DMS53 treated with DMSO at 0.1 percent for 48 hours (cell line): ENCODE data around the gene PITHD1.
A peak's percentile ranks its signal among the peaks of the same experiment; 100 is the strongest.
"Not testable (repeated sequence)": the region's sequence is repeated elsewhere in the genome, so short reads cannot be mapped to it uniquely, and the experiment has no call there.

Source experiments
- DNase-seq: peaks from one replicate; lab custom pipeline; 2025; ENCODE audit not compliant: unreplicated experiment; lab: John Stamatoyannopoulos, UW

Gene PITHD1

DNA sequence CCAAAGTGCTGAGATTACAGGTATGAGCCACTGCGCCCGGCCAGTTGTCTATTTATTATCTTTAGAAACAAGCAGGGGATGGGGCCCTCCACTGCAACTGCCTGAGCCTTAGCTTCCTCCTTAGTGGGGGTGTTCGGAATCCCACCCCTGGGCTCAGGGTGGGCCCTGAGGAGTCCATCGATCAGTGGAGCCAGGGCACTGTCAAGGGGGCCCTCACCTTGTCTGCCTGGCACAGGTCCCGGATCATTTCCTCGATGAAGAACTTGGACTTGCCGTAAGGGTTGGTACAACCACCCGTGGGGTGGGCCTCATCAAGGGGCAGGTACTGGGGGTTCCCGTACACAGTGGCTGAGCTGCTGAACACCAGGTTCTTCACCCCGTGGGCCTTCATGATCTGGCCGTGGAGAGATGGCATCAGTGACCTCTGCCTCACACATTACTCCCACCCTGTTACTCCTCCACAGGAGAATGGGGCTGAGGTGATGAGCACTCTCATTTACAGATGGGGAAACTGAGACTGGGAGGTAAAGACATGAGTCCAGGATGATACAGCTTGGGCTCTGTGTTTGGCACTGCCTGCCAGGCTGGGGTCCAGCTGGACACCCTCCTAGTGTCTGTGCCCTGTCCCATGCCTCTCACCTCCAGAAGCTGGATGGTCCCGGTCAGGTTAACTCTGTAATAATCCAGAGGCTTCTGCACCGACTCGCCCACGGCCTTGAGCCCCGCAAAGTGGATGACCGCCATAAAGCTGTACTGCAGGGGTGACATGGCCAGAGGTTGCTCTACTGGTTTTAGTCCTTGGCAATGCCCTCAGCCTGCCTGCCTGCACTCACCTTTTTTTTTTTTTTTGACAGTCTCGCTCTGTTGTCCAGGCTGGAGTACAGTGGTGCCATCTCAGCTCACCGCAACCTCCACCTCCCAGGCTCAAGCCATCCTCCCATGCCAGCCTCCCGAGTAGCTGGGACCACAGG is 19.5 kb downstream of the PITHD1 start:
- DNase-seq = no peak

GRCh38 chr1:23798662-23799142 is 20.5 kb downstream of the PITHD1 start:
- DNase-seq = no peak

DNA sequence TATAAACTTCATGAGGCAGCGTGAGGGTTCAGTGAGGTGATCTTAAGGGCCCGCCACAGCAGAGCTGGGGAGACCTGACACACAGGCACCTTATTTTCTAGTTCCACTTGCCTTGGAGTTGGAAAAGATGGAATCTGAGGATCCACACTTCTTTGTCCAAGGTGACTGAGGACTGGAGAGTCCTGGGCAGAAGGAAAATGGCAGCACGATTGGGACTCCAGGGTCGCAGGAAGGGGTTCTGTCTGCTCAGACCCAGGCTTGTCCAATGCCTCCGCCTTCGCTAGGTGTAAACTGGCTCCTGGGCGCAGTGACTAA is 21.0 kb downstream of the PITHD1 start:
- DNase-seq = no peak

DNA sequence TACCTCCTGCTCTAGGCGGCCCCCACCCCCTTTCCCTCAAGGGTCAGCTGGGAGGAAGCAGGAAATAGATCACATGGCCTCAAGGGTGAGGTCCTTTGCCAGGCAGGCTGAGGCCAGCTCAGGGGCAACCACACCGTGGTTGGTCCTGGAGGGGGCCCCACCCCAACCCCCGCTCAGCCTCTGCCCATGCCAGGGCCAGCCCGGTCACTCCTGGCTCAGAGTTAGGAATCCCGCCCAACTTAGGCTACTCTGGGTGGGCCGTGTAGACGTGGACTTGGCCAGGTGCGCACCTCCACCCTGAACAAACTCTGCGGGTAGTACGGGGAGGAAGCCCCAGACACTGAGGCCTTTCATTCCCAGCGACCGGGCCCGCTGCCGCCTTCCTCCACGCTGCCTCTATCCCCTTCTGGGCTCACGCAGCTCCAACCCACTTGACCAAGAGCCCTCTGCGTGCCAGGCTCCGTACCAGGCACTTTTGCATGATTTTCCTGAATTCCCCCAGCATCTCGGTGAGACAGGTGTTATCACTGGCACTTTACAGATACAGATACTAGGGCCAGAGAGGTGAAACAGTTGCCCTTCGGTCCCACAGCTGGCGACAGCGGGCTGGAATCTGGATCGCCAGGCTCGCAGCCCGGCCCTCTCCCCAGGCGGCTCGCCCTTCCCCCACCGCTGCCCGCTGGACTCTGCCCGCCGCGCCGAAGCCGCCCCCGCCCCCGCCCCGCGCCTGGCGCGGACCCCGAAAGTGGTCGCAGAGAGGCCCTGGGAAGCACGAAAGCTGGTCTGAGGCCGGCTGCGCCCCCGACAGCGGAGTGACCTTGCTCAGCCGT is 21.6 kb downstream of the PITHD1 start:
- peak; percentile 91 for DNase-seq

DNA sequence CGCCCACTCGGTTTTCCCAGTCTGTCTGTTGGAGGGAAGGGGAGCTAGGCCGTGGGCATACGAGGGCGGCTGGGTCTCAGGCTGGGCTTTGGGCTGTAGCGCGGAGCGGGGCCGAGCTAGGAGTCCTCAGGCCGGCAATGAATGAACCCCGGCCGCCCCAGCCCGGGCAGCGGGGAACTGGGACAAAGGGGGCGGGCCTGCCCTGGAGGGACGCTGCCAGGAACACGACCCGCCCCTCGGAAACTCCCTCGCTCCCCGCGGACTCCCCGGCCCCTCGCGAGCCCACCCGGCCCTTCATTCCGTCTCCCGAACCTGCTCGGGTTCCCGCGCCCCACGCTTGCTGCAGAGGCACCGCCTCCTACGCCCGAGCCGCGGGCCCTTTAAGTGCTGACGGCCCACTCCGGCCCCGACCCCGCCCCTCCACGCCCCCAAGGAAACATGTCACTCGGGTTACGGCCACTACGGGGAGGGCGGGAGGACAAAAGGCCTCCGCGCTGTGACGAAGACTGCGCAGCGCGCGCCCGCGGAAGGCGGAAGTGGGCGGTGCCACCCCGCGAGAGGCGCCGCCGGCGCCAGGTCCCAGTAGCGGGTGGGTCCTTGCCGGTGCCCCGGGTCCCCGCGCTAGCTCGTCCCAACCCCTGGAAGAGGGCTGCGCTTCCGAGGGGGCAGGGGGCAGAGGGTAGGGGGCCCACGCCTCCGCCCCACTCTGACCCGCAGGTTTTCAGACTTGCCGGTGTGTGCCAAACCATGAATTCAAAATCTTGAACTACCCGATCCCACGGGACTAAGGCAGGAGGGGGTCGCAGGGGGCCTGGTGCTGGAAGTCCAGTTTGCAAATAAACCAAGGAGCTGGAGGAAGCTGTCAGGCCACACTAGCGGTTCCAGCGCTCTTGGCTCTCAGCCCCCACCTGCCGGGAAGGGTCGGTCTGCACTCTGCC is 22.5 kb downstream of the PITHD1 start, which contains the start of gene GALE:
TSS of gene GALE (minus strand) at position 355 of the 938 bp plus-strand sequence. CDS start 1,747 bp downstream, outside the sequence.
- peak; percentile 86 for DNase-seq

DNA sequence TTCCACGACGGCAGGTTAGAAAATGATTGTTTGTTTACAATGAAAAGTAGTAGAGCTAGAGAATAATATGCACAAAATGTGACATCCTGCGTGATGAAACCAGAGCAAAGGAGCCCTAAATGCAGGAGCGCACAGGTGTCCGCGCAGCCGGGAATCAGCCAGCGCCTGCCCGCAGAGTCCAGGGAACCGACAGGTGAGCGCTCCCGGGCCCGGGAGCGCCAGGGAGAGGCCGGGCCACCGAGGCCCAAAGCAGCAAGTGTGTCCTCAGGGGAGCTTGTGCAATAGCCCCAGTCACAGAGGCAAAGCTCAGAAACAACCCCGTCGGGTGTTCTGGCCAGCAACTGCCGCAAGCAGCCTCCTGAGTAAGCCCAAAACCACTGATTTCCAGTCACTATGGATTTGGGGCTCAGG is 23.1 kb downstream of the PITHD1 start:
- no peak for DNase-seq

GRCh38 chr1:23801876-23802275 is 23.7 kb downstream of the PITHD1 start:
- DNase-seq = no peak

DNA sequence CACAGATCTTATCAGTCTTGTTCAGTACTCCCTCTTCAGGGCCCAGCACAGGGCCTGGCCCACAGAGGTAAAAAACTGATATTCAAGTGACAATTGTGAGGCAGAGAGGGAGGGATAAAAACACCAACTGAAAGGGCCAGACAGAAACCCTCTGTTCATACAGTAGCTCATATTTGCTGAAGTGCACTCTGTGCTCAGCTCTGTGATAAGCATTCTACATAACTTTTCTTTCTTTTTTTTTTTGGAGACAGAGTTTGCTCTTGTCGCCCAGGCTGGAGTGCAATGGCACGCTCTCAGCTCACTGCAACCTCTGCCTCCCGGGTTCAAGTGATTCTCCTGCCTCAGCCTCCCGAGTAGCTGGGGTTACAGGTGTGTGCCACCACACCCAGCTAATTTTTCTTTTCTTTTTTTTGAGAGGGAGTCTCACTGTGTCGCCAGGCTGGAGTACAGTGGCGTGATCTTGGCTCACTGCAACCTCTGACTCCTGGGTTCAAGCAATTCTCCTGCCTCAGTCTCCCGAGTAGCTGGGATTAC is 24.7 kb downstream of the PITHD1 start:
- DNase-seq = not testable (repeated sequence)

DNA sequence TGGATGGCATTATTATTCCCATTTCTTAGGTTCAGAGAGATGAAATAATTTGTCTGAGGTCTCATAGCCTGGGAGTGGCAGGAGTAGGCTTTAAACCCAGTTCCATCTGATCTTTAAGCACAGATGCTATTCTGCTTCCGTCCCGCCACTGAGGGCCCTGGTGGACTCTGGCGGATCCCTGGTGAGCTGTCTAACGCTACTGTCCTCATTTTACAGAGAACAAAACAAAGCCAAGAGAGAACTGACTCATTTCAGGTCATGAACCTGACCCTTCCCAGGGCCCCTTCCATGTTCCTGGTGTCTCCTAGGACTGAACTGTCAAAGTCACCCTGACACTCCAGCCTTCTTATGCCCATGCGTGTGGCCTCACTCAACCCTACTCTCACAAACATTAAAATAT is 25.5 kb downstream of the PITHD1 start:
- DNase-seq = no peak

DNA sequence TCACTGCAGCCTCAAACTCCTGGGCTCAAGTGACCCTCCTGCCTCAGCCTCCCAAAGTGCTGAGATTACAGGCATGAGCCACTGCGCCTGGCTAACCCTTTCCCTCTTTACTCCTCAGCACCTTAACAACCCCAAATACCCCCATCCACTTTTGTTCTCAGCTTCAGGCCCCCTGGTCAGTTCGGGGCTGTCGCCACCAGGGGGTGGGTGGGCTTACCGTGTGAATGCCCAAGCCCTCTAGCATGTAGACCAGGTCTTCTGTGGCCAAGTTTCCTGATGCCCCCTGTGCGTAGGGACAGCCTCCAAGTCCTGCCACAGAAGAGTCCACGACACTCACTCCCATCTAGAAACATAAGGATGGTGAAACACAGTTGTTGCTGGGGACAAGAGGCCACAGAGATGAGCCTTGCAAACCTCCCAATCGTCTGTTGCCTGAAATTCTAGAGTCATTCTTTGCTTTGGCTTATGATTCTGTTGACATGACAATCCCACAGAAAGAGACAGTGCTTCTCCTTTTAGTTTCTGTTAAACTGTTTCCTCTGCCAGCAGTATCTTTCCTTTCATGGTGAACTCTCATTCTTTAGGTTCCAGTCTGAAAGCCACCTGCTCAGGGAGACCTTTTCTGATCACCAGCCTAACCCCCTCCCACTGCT is 26.1 kb downstream of the PITHD1 start:
- DNase-seq = no peak

DNA sequence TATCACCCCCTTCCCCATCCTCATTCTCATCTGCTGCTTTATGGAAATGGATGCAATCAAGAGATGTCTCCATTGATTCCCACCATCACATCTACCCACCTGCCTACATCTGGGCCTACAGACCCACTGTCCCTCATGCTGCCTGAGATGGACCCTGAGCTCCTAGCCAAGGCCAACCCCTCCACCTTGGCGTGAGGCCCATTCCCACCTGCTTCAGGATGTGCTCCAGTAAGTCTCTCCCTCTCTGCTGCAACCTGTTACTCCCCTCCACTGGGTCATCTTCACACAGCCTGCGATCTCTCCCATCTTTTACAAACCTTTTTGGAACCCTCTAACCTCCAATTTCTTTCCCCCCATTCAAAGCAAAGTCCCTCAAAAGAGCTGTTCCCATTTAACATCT is 26.8 kb downstream of the PITHD1 start:
- no peak for DNase-seq

GRCh38 chr1:23806280-23806679 is 28.1 kb downstream of the PITHD1 start:
- no peak for DNase-seq

DNA sequence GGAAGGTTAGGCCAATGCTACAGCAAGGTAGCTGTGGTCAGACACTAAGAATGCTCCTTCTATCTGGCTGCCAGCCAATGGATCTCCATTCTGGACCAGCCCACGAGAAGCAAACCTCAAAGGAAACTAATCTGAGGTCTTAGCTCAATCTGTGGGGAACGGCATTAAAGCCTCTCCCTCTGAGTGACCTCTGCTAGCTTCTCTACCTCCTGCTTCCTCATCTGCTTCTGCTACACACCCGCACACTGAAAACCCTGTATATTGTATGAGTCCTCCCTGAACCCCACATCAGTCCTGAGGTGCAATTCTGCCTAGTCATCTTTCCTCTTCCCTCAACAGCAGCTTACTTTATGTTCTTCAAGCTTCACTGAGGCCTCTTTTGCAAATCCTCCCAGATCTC is 29.2 kb downstream of the PITHD1 start:
- DNase-seq = no peak

- DNase-seq = peak; percentile 83
Observed at GRCh38 chr1:23809751-23810171, 31.5 kb downstream of the PITHD1 start.

DNA sequence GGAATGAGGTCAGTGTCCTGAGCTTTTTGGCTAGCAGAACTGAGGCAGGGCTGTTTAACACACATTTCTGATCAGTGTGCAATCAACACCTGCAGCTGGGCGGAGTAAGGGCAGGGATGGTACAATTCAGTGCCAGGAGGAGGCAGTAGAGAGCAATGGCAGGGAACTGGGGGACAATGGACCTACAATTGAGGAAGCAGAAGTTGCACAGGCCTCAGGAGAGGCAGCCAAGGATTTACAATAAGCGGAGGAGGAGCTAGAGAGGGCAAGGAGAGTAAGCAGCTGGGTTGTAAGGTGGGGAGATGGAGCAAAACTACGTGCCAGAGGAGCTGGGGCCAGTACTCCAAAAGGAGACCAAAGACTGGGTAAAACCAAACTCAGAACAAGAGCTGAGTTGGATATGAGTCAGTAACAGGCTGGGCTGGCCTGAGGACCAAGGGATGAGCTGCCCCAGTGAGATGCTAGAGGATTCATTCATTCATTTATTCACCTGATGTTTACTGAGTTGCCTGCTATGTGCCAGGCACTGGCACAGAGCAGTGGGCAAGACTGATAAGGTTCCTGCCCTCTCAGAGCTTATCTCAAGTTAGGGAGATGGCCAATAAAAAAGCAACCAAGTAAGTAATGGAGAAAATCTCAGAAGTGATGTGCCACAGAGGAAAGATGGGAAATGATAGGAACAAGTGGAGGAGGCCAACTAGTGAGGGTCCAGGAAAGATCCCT is 32.8 kb downstream of the PITHD1 start:
- DNase-seq = no peak

- no peak for DNase-seq
Observed at GRCh38 chr1:23814016-23814415, 35.8 kb downstream of the PITHD1 start.

GRCh38 chr1:23816361-23816760 is 38.1 kb downstream of the PITHD1 start:
- no peak for DNase-seq

GRCh38 chr1:23816906-23817305 is 38.7 kb downstream of the PITHD1 start:
- DNase-seq = no peak

GRCh38 chr1:23817633-23818032 is 39.4 kb downstream of the PITHD1 start:
- DNase-seq = no peak
